HG02588 (cell line): ENCODE results near the gene CNTN5.
"Not testable (repeated sequence)": the region's sequence is repeated elsewhere in the genome, so short reads cannot be mapped to it uniquely, and the experiment has no call there.

ENCODE experiments used
- ATAC-seq: cut with Tn5 transposase; IDR thresholded peaks from one replicate; pipeline ENCODE4 v1.9.1; 2021; ENCODE audit warnings: mild to moderate bottlenecking, moderate library complexity; ENCODE audit not compliant: unreplicated experiment

The CNTN5 gene

DNA sequence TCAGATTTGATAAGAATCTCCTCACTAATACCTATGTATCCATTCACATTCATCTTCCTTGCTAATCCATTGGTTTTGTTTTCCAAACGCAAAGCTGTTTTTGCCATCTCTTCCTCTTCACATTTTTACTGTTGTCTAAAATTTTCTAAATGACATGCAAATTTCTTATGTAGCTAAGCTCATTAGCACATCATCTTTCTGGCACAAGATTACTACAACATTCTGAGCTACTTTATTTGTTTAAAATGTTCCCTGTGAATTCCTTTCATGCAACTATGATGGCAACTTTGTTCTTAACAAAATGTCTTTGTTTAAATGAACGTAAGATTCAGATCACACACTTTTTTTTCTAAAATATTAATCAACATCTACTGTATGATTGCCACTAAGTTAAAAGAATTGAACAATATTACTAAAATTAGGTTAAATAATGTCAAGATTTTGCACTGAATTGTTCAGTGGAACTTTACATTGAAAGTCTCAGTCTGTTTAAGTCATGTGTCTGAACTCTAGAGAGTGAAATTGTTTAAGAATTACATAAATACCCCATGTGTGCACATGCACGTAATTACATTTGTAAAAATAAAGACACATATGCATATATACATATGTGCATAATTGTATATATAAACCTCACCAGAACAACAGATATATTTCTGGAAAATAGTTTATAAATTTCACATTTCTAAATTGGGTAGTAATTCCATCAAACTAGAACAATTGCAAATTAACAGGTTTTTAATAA lies 688.4 kb downstream of the CNTN5 start:
- no peak for ATAC-seq

DNA sequence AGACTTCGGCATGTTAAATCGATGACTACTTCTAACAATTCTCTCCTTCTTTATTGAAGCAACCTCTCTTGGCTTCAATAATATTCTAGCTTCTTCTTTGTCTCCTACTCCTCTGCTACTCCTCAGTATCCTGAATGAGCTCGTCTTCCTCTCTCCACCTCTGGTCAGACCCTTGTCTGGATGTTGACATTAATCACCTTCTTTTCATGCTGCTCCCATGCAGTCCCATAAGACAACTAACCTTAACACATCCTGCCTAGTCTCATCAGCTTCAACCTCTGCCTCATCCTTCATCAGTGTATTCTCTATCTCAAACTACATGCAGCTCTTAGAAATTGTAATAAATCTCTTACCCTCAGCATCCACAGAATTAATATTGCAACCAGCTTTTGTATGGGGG lies 695.6 kb downstream of the CNTN5 start:
- ATAC-seq: no peak

DNA sequence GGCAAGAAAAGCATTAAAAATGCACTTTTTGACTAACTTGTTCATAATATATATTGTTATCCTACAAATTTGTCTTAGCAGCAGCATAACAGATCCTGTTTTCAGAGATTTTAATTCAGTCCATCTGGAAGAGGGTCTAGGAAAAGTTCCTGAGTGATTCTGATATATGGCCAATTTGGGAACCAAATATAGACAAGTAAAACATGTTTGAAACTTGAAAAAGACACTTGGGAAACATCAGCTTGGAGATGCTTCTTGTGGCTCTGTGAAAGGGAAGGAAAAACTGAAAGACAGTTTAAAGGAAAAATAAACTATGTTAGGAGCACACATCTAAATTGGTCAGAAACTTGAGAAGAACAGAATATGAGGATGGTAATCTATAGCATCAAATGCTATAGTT lies 697.5 kb downstream of the CNTN5 start:
- ATAC-seq: no peak

DNA sequence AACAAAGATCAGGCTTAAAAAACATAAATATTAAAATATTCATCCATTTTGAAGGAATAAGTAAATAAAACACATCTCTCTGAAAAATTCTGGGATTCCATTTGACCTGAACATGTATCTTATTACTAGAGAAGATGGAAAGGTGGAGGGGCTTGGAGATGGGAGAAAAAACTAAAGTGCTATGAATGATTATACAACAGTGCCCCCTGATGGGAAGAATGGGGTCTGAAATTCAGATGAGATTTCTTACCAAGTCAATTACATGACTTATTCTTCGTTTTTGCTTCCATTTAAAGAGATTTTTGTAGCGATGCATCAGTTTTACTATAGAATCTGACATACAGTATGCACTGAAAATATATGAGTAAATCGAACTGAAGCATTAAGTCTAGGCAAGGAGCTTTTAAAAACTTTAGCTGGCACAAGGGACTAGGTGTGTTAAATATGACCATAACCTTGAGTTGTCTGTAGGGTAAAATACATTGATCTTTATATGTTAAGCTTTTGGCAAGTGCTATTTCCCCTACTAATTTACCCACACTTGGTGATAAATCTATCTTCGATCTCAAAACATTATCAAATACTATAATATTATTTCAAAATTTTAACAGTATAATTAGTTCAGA lies 718.8 kb downstream of the CNTN5 start:
- ATAC-seq: no peak

DNA sequence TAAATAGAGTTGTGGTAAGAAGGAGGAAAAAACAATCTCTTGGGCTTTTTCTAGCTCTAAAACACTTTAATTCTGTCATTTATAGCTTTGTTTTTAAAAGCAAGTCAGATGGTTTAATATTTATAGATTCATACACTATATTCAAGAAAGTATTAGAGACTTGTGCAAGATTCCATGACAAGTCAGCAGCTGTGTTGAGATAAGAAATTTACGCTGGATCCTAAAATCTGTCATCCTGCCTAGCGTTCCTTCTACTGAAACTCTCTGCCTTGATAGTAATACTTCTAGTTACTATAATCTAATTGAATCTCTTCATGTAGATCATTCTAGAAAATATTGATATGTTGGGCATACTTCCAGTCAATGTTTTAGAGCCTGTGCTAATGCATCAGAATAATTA lies 721.8 kb downstream of the CNTN5 start:
- no peak for ATAC-seq

DNA sequence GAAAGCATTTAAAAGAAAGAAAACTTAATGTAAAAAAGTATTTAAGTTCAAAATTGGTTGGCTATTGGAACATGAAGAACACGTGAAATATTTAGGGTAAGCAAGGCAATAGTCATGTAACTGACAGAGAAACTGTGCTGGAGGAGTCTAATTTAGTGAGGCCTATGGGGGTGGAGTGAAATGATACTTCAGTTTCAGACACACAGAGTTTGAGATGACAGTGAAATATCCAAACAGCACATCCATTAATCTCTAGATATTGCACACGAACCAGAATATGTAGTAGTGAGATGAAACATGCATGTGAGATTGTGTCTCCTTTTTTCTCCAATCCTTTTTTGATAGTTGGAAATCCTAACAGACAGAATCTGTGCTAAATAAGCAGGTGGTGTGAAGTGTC lies 739.0 kb downstream of the CNTN5 start:
- no peak for ATAC-seq

DNA sequence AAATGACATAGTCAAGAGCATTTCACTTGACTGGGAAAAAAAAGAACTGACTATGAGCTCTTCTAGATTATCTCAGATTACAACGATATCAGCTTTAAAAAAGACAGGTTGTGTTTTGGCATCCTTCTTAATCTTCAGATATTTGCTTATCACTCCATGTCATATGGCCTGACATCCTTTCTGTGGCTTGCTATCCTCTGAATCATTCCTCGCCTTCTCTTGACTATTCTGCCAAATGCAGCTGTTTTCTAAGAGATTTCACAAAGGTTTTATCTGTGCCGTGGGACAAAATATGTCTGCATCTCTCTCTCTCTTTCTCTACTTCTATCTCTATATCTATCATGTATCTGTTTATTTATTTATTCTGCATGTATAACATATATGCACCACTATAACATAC lies 746.1 kb downstream of the CNTN5 start:
- ATAC-seq: no peak

DNA sequence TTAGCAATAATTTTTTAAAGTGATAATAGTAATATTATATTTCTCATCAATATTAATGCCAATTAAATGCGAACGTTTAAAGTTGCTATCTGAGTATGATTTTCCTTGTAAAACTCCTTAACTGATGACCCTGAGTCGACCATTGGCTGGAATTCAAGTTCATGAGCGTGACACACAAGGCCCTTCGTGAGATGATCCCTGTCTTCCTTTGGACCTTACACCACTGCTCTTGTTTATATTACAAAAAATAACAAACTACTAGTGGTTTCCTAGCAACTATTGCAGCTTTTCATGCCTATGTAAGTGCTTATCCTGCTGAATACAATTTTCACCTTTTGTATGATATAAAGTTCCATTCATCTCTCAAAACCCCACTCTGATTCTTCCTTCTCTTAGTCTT lies 752.9 kb downstream of the CNTN5 start:
- ATAC-seq: no peak

DNA sequence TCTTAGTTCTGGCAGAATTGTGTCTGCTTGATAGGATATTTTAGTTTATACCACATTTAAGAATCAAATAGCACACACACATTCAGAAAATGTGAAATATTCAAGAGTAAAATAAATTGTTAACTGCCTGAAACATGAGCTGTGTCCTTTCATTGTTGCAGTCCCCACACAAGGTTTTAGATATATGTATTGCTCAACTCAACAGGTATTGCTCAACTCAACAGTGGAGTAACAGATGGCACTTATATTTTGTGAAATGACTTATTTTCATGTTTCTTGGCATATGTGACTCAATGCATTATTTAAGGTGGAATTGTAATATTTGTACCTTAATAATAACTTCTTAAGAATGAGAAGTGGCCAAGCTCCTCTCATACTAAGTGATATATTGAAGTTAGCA lies 760.3 kb downstream of the CNTN5 start:
- ATAC-seq: no peak

DNA sequence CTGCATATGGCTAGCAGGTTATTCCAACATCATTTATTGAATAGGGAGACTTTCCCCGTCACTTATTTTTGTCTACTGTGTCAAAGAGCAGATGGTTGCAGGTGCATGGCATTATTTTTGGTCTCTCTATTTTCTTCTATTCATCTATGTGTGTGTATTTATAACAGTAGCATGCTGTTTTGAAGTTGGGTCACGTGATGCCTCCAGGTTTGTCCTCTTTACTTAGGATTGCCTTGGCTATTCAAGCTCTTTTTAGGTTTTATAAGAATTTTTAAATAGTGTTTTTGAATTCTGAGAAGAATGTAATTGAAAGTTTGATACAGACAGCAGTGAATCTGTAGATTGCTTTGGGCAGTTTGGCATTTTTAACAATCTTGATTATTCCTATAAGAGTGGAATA lies 770.6 kb downstream of the CNTN5 start:
- no peak for ATAC-seq

DNA sequence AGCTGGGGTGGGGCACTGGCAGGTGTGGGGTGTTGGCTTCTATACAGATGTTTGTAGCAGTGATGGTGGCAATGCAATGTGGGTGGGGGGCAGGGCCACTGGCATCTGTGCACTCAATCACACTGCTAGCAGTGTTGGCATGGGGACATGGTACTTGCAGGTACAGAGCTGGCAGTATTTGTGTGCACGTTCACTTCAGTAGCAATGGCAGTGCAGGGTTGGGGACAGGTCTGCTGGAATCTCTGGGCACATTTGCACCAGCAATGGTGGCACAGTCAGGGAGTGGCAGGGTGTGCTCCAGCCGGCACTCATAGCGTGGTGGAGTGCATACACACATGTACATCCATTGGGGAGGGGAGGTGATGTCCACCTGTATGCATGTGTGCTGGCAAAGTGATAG lies 775.2 kb downstream of the CNTN5 start:
- no peak for ATAC-seq

DNA sequence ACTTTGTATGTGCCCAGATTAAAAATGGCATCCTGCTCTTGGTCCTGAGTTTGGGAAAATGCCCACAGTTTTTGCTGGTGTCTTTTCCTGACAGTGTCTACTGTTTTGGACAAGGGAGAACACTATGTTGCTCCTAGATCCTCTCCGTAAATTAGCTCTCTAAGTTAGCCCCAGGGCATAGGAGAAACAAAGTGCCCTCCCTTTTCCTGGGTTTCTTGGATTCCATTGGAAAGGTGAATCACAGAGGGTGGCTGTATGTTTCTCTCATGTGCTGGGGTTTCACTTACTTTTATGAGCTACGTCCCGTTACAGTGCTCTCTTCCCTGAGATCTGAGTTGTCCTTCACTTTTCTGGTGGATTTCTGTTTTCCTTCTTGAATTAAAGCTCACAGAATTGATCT lies 782.8 kb downstream of the CNTN5 start:
- ATAC-seq: no peak

DNA sequence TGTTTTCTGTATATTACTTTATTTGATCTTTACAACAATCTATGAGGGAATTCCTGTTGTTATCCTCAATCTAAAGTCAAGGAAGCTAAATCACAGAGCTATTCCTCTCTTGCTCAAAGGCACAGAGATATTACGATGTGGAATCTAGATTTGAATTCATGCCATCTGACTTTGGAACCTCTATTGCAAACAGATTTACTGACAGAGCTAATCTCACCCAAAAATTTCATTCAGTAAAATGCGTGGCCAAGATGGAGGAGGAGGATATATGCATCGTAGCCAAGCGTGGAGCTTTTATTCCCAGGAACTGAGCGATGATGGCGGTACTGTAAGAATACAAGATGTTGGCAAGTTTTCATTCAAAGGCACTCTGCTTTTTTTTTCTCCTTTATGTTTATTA lies 791.8 kb downstream of the CNTN5 start:
- no peak for ATAC-seq

DNA sequence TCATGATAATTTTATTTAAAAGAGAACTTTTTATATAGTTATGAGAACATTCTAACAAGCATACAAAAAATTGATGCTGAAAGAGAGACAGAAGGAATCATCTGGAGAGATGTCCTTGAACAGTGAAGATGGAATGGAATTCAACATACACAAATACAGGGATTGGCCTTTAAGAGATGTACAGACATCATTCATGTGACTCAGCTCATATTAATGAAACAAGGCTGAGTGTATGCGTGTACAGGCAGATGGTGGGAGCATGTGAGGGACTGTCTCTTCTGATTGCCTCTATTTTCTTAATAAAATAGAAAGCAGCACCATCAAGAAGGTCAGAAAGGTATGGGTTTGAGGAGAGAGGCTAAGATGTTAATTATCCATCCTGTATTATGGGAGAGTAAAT lies 793.3 kb downstream of the CNTN5 start:
- ATAC-seq: no peak

DNA sequence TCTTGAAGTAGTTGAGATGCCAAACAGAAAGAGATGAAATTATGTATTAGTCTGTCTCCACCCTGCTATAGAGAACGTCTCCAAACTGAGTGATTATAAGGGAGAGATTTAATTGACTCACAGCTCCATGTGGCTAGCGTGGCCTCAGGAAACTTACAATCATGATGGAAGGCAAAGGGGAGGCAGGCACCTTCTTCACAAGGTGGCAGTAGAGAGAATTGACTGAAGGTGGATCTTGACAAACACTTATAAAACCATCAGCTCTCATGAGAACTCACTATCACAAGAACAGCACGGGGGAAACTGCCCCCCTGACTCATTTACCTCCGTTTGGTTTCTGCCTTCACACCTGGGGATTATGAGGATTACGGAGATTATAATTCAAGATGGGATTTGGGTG lies 794.0 kb downstream of the CNTN5 start:
- no peak for ATAC-seq

DNA sequence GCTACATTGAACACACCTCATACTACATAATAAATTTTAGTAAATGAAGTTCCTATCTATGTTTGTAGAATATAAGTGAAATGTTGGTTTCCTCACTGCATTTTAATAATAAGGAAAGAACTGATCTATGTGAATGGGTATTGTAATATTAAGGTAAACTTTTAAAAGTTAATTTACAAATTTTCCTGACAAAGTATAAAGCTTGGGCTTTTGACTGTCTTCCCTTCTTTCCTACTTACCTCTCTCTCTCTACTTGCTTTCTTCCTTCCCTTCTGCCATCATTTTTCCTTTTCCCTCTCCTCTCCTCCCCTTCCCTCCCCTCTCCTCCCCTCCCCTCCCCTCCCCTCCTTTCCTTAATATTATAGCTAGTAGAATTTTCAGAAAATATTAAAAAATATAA lies 798.2 kb downstream of the CNTN5 start:
- no peak for ATAC-seq

DNA sequence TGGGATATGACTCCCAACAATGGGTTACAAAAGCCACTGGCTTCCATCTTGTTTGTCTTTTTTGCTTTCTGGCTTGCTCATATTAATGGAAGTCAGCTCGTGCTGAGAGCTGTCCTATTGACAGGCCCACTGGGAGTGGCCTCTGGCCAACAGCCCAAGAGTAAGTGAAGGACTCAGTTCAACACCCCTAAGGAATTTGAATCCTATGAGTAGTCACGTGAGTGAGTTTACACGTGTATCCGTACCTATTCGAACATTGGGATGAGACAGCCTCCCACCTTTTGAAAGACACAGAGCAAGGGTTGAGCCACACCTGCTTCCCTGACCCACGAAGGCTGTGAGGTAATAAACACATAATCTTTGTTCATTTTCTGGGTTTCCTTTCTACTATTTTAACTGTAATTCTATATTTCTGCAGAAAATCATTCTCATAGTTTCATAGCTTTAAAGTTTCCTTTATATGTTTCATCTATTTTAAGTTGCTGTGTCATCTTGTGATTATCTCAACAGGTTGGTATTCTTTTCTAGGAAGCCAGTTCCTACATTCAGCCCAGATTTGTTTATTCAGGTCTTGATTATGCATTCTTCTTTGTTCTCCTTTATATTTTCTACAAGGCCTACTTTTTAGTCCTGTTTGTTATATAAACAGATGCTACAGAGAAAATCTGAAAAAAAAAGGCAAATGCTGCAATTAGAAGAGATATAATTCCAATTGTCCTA lies 802.3 kb downstream of the CNTN5 start:
- ATAC-seq: no peak

DNA sequence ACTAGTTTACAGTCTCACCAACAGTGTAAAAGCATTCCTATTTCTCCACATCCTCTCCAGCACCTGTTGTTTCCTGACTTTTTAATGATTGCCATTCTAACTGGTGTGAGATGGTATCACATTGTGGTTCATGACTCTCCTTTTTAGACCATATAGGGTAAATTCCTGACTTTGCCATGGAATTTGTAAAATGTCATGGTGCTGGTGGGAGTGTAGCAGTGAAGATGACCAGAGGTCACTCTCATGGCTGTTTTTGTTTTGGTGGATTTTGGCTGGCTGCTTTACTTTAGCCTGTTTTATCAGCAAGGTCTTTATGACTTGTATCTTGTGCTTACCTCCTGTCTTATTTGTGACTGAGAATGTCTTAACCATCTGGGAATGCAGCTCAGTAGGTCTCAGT lies 816.0 kb downstream of the CNTN5 start:
- not testable (repeated sequence) for ATAC-seq

DNA sequence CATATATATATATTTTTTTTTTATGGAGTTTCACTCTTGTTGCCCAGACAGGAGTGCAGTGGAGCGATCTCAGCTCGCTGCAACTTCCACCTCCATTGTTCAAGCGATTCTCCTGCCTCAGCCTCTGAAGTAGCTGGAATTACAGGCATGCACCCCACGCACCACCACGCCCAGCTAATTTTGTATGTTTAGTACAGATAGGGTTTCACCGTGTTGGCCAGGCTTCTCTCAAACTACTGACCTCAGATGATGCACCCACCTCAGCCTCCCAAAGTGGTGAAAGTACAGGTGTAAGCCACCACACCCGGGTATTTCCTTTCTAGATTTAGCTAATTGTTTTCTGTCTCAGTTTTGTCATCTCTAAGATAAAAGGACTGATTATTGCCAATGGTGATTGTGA lies 821.1 kb downstream of the CNTN5 start:
- no peak for ATAC-seq

DNA sequence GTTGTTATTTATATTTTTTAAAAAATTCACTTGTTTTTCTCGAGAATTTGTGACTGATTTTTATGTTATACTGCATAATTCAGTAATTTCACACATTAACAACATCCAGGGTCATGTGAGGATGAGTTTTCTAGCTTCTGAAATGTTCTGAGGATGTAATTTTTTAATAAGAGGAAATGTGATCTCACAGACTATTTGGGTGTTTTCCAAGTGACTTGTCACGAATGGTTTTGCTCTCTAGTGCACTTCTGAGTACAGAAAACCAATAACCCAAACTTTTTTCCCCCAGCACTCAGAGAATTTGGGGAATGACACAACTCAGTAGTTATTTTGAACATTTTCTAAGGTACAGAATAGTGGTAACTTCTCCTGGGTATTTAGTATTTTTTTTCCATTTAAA lies 845.2 kb downstream of the CNTN5 start:
- ATAC-seq: no peak

DNA sequence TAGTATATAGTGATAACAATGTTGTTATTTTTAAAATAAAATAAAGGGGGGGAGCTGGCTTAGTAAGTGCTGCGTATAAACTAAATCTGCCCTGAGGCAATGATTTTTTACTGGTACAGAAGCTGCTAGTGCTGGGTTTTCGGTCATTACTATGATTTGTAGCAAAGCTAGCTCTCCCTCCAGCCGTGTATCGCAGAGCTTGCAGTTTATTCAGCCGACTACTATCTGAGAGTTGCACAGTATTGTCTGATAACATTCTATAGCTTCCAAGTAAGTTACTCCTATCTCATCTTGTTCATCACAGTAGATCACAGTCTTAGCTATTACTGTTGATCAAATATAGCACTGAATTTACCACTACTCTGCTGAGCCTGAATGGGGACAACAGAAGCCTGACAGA lies 860.9 kb downstream of the CNTN5 start:
- ATAC-seq: no peak

DNA sequence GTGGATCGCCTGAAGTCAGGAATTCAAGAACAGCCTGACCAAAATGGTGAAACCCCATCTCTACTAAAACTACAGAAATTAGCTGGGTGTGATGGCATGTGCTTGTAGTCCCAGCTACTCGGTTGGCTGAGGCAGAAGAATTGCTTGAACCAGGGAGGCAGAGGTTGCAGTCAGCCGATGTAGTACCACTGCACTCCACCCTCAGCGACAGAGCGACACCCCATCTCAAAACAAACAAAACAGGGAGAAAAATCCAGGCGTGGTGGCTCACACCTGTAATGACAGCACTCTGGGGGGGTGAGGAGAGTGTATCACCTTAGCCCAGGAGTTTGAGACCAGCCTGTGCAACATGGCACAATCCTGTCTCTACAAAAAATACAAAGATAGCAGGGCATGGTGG lies 864.0 kb downstream of the CNTN5 start:
- no peak for ATAC-seq
